SH-SY5Y (cell line): ENCODE results near the gene IQCE.

ENCODE experiments used
- GATA2 ChIP-seq: IDR thresholded peaks from 2 replicates; pipeline ENCODE4 v1.6.1; 2011; ENCODE audit warnings: mild to moderate bottlenecking, low read depth, low read length
- GATA3 ChIP-seq: IDR thresholded peaks from 2 replicates; pipeline ENCODE4 v1.6.1; 2011; ENCODE audit warnings: low read depth, mild to moderate bottlenecking, low read length, moderate library complexity

- TF ChIP-seq GATA2, result no peak
- TF ChIP-seq GATA3, result no peak
These were observed 76.4 kb downstream of the IQCE start for GRCh38 chr7:2635148-2635668.
